WTC11 (cell line): ENCODE data around the gene RRP1. TPM values are rescaled to one million over a fixed set of nuclear protein-coding genes. Genes with fewer than 3 reads are reported as not detected.

Experiments used
- ATAC-seq: fragments of 200-7000 bp; cut with Tn5 transposase; 2 replicates; pipeline ENCODE4 v1.10.0; 2021; ENCODE audit warnings: mild to moderate bottlenecking, moderate library complexity
- CTCF ChIA-PET: fragments of 300-600 bp; sonication (Branson Sonifier 250); formaldehyde crosslinking; loops from one replicate; lab custom pipeline; 2021; ENCODE audit warnings: antibody characterized with exemption; lab: Charles Lee
- POLR2A ChIA-PET: fragments of 350-600 bp; sonication (Branson Sonifier 250); formaldehyde crosslinking; loops from one replicate; lab custom pipeline; 2021; ENCODE audit warnings: antibody characterized with exemption; lab: Charles Lee
- DNase-seq: peaks from one replicate; pipeline ENCODE4 v3.0.0; 2021; ENCODE audit warnings: low spot score
- H3K27ac Mint-ChIP-seq: 2 replicates; pipeline ENCODE4 v1.8.0; 2021; ENCODE audit warnings: mixed read lengths
- H3K27me3 Mint-ChIP-seq: 2 replicates; pipeline ENCODE4 v1.8.0; 2021; ENCODE audit warnings: low read depth, mild to moderate bottlenecking, moderate library complexity, mixed read lengths
- H3K36me3 Mint-ChIP-seq: 2 replicates; pipeline ENCODE4 v1.8.0; 2021; ENCODE audit warnings: mixed read lengths
- H3K4me1 Mint-ChIP-seq: 2 replicates; pipeline ENCODE4 v1.8.0; 2022; ENCODE audit warnings: mixed read lengths
- H3K4me3 Mint-ChIP-seq: 2 replicates; pipeline ENCODE4 v1.8.0; 2021; ENCODE audit warnings: mild to moderate bottlenecking, moderate library complexity, mixed read lengths
- H3K9me3 Mint-ChIP-seq: 2 replicates; pipeline ENCODE4 v1.8.0; 2021; ENCODE audit warnings: mixed read lengths
- E2F4 ChIP-seq: sonication (generic); formaldehyde crosslinking; IDR thresholded peaks from 2 replicates; pipeline ENCODE4 v1.8.1; 2022; ENCODE audit warnings: low read depth, mild to moderate bottlenecking, moderate library complexity, missing genetic modification reagents, borderline replicate concordance
- ETV6 ChIP-seq: sonication (generic); formaldehyde crosslinking; IDR thresholded peaks from 2 replicates; pipeline ENCODE4 v1.8.1; 2022; ENCODE audit warnings: mild to moderate bottlenecking, missing genetic modification reagents
- FOXK1 ChIP-seq: sonication (generic); formaldehyde crosslinking; IDR thresholded peaks from 2 replicates; pipeline ENCODE4 v1.8.0; 2022; ENCODE audit warnings: mild to moderate bottlenecking, moderate library complexity, missing genetic modification reagents
- FOXP1 ChIP-seq: sonication (generic); formaldehyde crosslinking; IDR thresholded peaks from 2 replicates; pipeline ENCODE4 v1.8.0; 2022; ENCODE audit warnings: missing genetic modification reagents, mild to moderate bottlenecking, moderate library complexity, borderline replicate concordance
- GTF2I ChIP-seq: fragments of 250-450 bp; sonication (Bioruptor Pico); conservative IDR thresholded peaks from 2 replicates; pipeline ENCODE4 v1.4.0; 2021; ENCODE audit warnings: mild to moderate bottlenecking
- HMGXB4 ChIP-seq: sonication (generic); formaldehyde crosslinking; IDR thresholded peaks from 2 replicates; pipeline ENCODE4 v1.8.1; 2023; ENCODE audit warnings: mild to moderate bottlenecking, moderate library complexity, missing genetic modification reagents
- IRF2 ChIP-seq: sonication (generic); formaldehyde crosslinking; IDR thresholded peaks from 2 replicates; pipeline ENCODE4 v1.8.0; 2022; ENCODE audit warnings: low read depth, missing genetic modification reagents, borderline replicate concordance
- JUN ChIP-seq: sonication (generic); formaldehyde crosslinking; IDR thresholded peaks from 2 replicates; pipeline ENCODE4 v1.8.0; 2023; ENCODE audit warnings: mild to moderate bottlenecking, missing genetic modification reagents
- KAT7 ChIP-seq: sonication (generic); formaldehyde crosslinking; IDR thresholded peaks from 2 replicates; pipeline ENCODE4 v1.8.1; 2023; ENCODE audit warnings: missing genetic modification reagents, mild to moderate bottlenecking, borderline replicate concordance
- PRRX2 ChIP-seq: fragments of 250-450 bp; sonication (Bioruptor Pico); IDR thresholded peaks from 2 replicates; pipeline ENCODE4 v1.8.0; 2021; ENCODE audit warnings: mild to moderate bottlenecking
- RORB ChIP-seq: fragments of 250-450 bp; sonication (Bioruptor Pico); IDR thresholded peaks from 2 replicates; pipeline ENCODE4 v1.9.0; 2021; ENCODE audit warnings: mild to moderate bottlenecking
- SMAD4 ChIP-seq: sonication (generic); formaldehyde crosslinking; IDR thresholded peaks from 2 replicates; pipeline ENCODE4 v1.8.0; 2022; ENCODE audit warnings: mild to moderate bottlenecking, missing genetic modification reagents
- TCF7 ChIP-seq: sonication (generic); formaldehyde crosslinking; IDR thresholded peaks from 2 replicates; pipeline ENCODE4 v1.8.0; 2022; ENCODE audit warnings: mild to moderate bottlenecking, low read depth, missing genetic modification reagents, moderate library complexity
- TEAD1 ChIP-seq: sonication (generic); formaldehyde crosslinking; IDR thresholded peaks from 2 replicates; pipeline ENCODE4 v1.8.0; 2022; ENCODE audit warnings: mild to moderate bottlenecking, missing genetic modification reagents
- TEAD4 ChIP-seq: sonication (generic); formaldehyde crosslinking; IDR thresholded peaks from 2 replicates; pipeline ENCODE4 v1.8.0; 2022; ENCODE audit warnings: mild to moderate bottlenecking, missing genetic modification reagents
- TP53 ChIP-seq: sonication (generic); formaldehyde crosslinking; IDR thresholded peaks from 2 replicates; pipeline ENCODE4 v1.8.1; 2023; ENCODE audit warnings: mild to moderate bottlenecking, missing genetic modification reagents
- ZNF138 ChIP-seq: sonication (generic); formaldehyde crosslinking; conservative IDR thresholded peaks from 2 replicates; pipeline ENCODE4 v1.8.1; 2022; ENCODE audit warnings: mild to moderate bottlenecking, moderate library complexity, missing genetic modification reagents
- ZNF671 ChIP-seq: fragments of 250-450 bp; sonication (Bioruptor Pico); IDR thresholded peaks from 2 replicates; pipeline ENCODE4 v1.8.0; 2021; ENCODE audit warnings: mild to moderate bottlenecking
- total RNA-seq: library from RNA; stranded (reverse); gene quantifications from 3 replicates; pipeline ENCODE4 v1.2.3, GENCODE V29; 2021
- TF ChIP-seq, protein P1 (sequence below): sonication (generic); formaldehyde crosslinking; IDR thresholded peaks from 2 replicates; pipeline ENCODE4 v1.8.1; 2023; ENCODE audit warnings: mild to moderate bottlenecking, missing genetic modification reagents, moderate library complexity
- TF ChIP-seq, protein P2 (sequence below): sonication (generic); formaldehyde crosslinking; IDR thresholded peaks from 2 replicates; pipeline ENCODE4 v1.8.1; 2022; ENCODE audit warnings: low read depth, missing genetic modification reagents, borderline replicate concordance
- TF ChIP-seq, protein P3 (sequence below): sonication (generic); formaldehyde crosslinking; IDR thresholded peaks from 2 replicates; pipeline ENCODE4 v1.8.1; 2023; ENCODE audit warnings: mild to moderate bottlenecking, missing genetic modification reagents
- TF ChIP-seq, protein P4 (sequence below): sonication (generic); formaldehyde crosslinking; IDR thresholded peaks from 2 replicates; pipeline ENCODE4 v1.8.1; 2023; ENCODE audit warnings: mild to moderate bottlenecking, missing genetic modification reagents, moderate library complexity
- TF ChIP-seq, protein P5 (sequence below): sonication (generic); formaldehyde crosslinking; IDR thresholded peaks from 2 replicates; pipeline ENCODE4 v1.8.1; 2022; ENCODE audit warnings: missing genetic modification reagents, borderline replicate concordance
- TF ChIP-seq, protein P6 (sequence below): sonication (generic); formaldehyde crosslinking; IDR thresholded peaks from 2 replicates; pipeline ENCODE4 v1.8.0; 2023; ENCODE audit warnings: mild to moderate bottlenecking, missing genetic modification reagents

The RRP1 gene
- total RNA-seq, 1 experiment from 2014 or later = 53.0 TPM

- POLR2A ChIA-PET = interaction anchor here (0.7 to 1.4 kb wide), 2 partner anchors 17 to 29 kb away, joined by 3 read pairs; no protein-coding TSS in a partner anchor
- no peak for ATAC-seq
- no peaks in the 10 kb centered on the region for H3K27me3 Mint-ChIP-seq
These were observed 31.8 kb upstream of the RRP1 start for GRCh38 chr21:43757601-43758000.

DNA sequence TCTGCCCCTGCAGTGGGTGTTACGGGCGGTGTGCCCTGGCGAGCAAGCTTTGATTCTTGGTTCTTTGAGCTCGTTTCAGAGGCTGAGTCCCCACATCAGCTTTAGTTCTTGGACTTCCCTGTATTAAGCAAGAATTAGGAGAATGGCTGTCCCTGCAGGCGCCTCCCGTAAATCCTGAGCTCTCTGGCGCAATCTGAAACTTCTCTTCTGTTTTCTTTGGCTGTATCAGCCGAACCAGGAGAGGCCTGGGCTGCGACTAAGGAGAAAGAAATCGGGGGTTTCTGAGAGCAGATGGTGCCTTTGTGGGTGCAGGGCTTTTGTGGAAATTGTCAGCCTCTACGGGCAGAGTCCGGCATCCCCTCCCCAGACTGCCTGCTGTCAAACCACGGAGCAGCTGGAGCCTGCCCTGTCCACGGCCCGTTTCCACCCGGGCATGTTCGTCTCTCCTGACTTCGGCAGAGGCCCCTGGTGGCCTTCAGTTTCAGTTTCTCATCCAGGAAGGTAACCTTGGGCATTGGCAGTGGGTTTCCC, 31.2 kb upstream of the RRP1 start:
- Mint-ChIP-seq H3K36me3 (peaks cover 45% of the 10 kb centered on the region), H3K9me3 (no peaks in the 10 kb centered on the region), H3K27me3 (no peaks in the 10 kb centered on the region), H3K27ac (no peak overlapping the region), H3K4me3 (no peak overlapping the region), H3K4me1 (no peaks in the 10 kb centered on the region)
- POLR2A ChIA-PET = interaction anchor here (0.7 to 1.4 kb wide), 2 partner anchors 17 to 29 kb away, joined by 3 read pairs; no protein-coding TSS in a partner anchor
- DNase-seq (no peak), ATAC-seq (no peak)
- CTCF ChIA-PET = no interaction called here
- no peak for TF ChIP-seq SMAD4 (CRISPR knock-in tag)
- no peak for TF ChIP-seq GTF2I (CRISPR knock-in tag)
- no peak for TF ChIP-seq KAT7
- TF ChIP-seq ZNF138 = no peak
- TF ChIP-seq HMGXB4 = no peak
- TF ChIP-seq, protein P1, sequence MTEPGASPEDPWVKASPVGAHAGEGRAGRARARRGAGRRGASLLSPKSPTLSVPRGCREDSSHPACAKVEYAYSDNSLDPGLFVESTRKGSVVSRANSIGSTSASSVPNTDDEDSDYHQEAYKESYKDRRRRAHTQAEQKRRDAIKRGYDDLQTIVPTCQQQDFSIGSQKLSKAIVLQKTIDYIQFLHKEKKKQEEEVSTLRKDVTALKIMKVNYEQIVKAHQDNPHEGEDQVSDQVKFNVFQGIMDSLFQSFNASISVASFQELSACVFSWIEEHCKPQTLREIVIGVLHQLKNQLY (CRISPR knock-in tag) = no peak
- TF ChIP-seq FOXP1 (CRISPR knock-in tag) = no peak
- TF ChIP-seq, protein P2, sequence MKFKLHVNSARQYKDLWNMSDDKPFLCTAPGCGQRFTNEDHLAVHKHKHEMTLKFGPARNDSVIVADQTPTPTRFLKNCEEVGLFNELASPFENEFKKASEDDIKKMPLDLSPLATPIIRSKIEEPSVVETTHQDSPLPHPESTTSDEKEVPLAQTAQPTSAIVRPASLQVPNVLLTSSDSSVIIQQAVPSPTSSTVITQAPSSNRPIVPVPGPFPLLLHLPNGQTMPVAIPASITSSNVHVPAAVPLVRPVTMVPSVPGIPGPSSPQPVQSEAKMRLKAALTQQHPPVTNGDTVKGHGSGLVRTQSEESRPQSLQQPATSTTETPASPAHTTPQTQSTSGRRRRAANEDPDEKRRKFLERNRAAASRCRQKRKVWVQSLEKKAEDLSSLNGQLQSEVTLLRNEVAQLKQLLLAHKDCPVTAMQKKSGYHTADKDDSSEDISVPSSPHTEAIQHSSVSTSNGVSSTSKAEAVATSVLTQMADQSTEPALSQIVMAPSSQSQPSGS (CRISPR knock-in tag) = no peak
- TF ChIP-seq, protein P3, sequence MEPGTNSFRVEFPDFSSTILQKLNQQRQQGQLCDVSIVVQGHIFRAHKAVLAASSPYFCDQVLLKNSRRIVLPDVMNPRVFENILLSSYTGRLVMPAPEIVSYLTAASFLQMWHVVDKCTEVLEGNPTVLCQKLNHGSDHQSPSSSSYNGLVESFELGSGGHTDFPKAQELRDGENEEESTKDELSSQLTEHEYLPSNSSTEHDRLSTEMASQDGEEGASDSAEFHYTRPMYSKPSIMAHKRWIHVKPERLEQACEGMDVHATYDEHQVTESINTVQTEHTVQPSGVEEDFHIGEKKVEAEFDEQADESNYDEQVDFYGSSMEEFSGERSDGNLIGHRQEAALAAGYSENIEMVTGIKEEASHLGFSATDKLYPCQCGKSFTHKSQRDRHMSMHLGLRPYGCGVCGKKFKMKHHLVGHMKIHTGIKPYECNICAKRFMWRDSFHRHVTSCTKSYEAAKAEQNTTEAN = no peak
- no peak for TF ChIP-seq TCF7 (CRISPR knock-in tag)
- TF ChIP-seq FOXK1 (CRISPR knock-in tag) = no peak
- TF ChIP-seq ZNF671 = no peak
- TF ChIP-seq RORB (CRISPR knock-in tag) = no peak

More at GRCh38 chr21:43757601-43758000, 31.8 kb upstream of the RRP1 start:
- no peak overlapping the region for H3K4me3 Mint-ChIP-seq
- no peak for DNase-seq
- peaks cover 46% of the 10 kb centered on the region for H3K36me3 Mint-ChIP-seq
- CTCF ChIA-PET = no interaction called here
- H3K27ac Mint-ChIP-seq = no peak overlapping the region
- H3K9me3 Mint-ChIP-seq = no peaks in the 10 kb centered on the region
- H3K4me1 Mint-ChIP-seq = no peaks in the 10 kb centered on the region
- TF ChIP-seq PRRX2 (CRISPR knock-in tag) (no peak), JUN (CRISPR knock-in tag) (no peak), TEAD4 (CRISPR knock-in tag) (no peak), TP53 (CRISPR knock-in tag) (no peak), IRF2 (CRISPR knock-in tag) (no peak), TEAD1 (no peak), ETV6 (no peak), E2F4 (CRISPR knock-in tag) (no peak), TCF7 (CRISPR knock-in tag) (no peak)
- TF ChIP-seq, protein P4, sequence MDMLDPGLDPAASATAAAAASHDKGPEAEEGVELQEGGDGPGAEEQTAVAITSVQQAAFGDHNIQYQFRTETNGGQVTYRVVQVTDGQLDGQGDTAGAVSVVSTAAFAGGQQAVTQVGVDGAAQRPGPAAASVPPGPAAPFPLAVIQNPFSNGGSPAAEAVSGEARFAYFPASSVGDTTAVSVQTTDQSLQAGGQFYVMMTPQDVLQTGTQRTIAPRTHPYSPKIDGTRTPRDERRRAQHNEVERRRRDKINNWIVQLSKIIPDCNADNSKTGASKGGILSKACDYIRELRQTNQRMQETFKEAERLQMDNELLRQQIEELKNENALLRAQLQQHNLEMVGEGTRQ = no peak
- TF ChIP-seq, protein P5, sequence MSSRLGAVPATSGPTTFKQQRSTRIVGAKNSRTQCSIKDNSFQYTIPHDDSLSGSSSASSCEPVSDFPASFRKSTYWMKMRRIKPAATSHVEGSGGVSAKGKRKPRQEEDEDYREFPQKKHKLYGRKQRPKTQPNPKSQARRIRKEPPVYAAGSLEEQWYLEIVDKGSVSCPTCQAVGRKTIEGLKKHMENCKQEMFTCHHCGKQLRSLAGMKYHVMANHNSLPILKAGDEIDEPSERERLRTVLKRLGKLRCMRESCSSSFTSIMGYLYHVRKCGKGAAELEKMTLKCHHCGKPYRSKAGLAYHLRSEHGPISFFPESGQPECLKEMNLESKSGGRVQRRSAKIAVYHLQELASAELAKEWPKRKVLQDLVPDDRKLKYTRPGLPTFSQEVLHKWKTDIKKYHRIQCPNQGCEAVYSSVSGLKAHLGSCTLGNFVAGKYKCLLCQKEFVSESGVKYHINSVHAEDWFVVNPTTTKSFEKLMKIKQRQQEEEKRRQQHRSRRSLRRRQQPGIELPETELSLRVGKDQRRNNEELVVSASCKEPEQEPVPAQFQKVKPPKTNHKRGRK (CRISPR knock-in tag) = no peak
- TF ChIP-seq, protein P6, sequence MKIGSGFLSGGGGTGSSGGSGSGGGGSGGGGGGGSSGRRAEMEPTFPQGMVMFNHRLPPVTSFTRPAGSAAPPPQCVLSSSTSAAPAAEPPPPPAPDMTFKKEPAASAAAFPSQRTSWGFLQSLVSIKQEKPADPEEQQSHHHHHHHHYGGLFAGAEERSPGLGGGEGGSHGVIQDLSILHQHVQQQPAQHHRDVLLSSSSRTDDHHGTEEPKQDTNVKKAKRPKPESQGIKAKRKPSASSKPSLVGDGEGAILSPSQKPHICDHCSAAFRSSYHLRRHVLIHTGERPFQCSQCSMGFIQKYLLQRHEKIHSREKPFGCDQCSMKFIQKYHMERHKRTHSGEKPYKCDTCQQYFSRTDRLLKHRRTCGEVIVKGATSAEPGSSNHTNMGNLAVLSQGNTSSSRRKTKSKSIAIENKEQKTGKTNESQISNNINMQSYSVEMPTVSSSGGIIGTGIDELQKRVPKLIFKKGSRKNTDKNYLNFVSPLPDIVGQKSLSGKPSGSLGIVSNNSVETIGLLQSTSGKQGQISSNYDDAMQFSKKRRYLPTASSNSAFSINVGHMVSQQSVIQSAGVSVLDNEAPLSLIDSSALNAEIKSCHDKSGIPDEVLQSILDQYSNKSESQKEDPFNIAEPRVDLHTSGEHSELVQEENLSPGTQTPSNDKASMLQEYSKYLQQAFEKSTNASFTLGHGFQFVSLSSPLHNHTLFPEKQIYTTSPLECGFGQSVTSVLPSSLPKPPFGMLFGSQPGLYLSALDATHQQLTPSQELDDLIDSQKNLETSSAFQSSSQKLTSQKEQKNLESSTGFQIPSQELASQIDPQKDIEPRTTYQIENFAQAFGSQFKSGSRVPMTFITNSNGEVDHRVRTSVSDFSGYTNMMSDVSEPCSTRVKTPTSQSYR (CRISPR knock-in tag) = no peak
